Left cardiac atrium (tissue), 4 donors: ENCODE data around the gene SPI1. TPM values are rescaled to one million over a fixed set of nuclear protein-coding genes. Genes with fewer than 3 reads are reported as not detected.

Source experiments
- ATAC-seq, 2 donors: fragments of 200-7000 bp; cut with Tn5 transposase; one replicate each; pipeline ENCODE4 v1.9.1; 2020; ENCODE audit warnings: mild to moderate bottlenecking in 2 of 2, moderate library complexity in 2 of 2
- DNase-seq: peaks from one replicate; pipeline ENCODE4 v3.0.0-alpha.2; 2020
- intact Hi-C, 2 donors: fragments of 100-400 bp; cut with DNase I; formaldehyde crosslinking; loops; one replicate each; pipeline versions ENCODE4 v1.14.1 to v1.15.1; 2022 to 2023
- total RNA-seq, 2 donors: library from RNA; stranded (reverse); fragmentation: NEBNext Ultra II Directional; extraction: Animal tissue kit (Norgen Biotek cat#: 25700); gene quantifications; one replicate each; pipeline ENCODE4 v1.2.1, GENCODE V29; 2021
- donor health status: DM: no; HTN: yes; CAD: no.
- donor health status: DM: no; HTN: yes; CAD: no; lungs with severe emphysema.
- donor health status: DM: yes; HTN: yes; CAD: no.
- donor health status: Dilated cardiomyopathy.

Gene SPI1
- total RNA-seq, 2 donors from 2014 or later = 19.5 to 31.4 TPM

DNA sequence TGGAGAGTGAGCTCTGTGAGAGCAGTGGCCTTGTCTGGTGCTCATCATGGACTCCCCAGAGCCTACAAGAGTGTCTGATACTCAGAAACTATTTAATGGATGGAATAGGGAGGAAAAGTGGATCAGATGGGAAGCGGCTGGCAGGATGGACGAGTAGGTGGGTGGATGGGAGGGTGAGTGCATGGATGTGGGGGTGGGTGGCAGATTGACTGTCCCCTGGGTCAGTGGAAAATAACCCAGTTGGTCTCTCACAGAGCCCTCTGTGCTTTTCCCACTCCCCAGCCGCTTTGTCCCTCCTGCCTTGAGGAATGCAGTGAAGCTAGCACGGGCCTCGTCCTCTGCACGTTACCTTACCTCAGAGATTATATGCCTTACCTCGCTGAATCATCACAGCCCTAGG lies 5.9 kb downstream of the SPI1 start:
- ATAC-seq (no peak), DNase-seq (no peak)
- intact Hi-C loops = loop anchor here (10.0 kb wide), 2 partner anchors 242 to 472 kb away; partner anchors contain the start of gene NUP160 (in 1 of the 2)

DNA sequence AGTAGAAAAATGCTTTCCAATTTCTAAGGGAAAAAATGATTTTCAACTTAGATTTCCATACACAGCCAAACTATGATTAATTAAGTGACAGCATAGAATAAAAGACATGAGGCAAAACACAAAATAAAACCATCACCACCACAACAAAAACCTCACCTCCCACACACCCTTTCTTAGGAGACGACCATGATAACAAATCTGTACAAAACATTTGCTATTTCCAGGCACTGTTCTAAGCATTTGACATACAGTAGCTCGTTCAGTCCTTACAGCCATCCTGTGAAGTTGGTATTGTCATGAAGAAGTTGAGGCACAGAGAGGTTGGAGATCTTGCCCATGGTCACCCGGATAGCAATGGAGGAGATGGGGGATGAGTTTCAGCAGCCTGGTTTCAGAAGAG lies 8.7 kb downstream of the SPI1 start:
- no peak for DNase-seq
- ATAC-seq = no peak
- intact Hi-C loops = loop anchor here (10.0 kb wide), 2 partner anchors 245 to 475 kb away; partner anchors contain the start of gene NUP160 (in 1 of the 2)

DNA sequence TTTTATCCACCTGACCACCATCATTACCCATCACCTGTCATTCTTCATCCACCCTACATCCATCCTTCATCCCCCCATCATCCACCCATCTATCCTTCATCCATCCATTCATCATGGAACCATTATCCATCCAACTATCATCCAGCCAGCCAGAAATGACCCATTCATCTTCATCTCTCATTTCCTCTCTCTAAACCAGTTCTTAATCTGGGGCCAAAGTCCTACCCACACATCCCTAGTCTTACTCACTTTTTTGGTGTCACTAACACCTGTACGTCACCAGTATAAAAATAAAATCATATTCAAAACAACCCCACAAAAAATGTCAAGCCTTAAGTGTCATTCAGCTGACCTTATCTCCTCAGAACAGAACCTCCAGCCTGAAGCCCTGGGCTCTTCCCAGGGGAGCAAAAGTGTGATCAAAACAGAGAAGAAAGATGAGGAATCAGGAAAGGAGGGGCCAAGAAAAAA lies 12.3 kb downstream of the SPI1 start:
- ATAC-seq = no peak
- intact Hi-C loops = no loop called here
- DNase-seq = no peak

DNA sequence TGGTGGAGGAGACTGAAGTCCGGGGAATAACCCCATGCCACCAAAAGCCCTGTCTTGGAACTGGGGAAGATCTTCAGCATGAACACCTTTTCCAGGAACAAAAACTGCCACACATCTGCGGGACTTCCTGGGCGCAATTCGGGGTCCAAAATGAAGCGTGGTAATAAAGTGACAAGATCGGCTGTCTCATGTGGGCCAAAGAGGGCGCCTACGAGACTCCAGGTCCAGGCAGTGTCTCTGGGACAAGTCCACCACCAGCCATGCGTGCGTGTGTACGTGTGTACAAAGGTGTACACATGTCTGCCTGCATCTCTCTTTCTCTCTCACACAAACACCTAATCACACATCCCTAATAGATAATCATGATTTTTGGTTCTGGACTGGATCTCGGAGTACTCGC lies 16.9 kb downstream of the SPI1 start:
- intact Hi-C loops = no loop called here
- DNase-seq (no peak), ATAC-seq (no peak)

DNA sequence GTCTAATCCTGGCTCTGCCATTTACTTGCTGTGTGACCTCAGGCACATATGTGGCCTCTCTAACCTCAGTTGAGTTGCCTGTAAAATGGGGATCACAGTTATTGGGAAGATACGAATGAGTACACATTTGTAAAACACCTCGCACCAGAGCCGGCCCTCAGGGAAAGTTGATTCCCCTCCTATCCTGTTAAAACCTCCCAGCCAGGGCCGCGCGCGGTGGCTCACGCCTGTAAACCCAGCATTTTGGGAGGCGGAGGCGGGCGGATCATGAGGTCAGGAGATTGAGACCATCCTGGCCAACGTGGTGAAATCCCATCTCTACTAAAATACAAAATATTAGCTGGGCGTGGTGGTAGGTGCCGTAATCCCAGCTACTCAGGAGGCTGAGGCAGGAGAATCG lies 18.0 kb downstream of the SPI1 start:
- ATAC-seq = no peak
- no peak for DNase-seq
- intact Hi-C loops = no loop called here

DNA sequence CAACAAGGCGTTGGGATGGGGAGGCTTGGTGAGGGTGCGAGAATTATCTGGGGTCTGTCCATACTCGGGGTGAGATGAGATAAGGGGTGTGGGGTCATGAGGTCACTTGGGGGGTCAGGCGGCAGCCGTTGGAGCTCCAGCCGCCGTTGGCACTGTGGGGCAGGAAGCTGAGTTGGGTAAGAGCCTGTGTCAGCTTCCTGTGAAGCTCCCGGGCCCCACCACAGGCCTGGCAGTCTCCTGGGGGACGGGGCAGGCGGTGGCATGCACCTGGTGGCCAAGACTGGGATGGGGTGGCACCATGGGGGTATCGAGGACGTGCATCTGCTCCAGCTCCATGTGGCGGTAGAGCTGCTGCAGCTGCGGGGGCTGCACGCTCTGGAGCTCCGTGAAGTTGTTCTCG lies 18.8 kb downstream of the SPI1 start:
- no peak for ATAC-seq
- no peak for DNase-seq
- intact Hi-C loops = loop anchor here (10.0 kb wide), 2 partner anchors 95 to 465 kb away; no protein-coding TSS in a partner anchor

DNA sequence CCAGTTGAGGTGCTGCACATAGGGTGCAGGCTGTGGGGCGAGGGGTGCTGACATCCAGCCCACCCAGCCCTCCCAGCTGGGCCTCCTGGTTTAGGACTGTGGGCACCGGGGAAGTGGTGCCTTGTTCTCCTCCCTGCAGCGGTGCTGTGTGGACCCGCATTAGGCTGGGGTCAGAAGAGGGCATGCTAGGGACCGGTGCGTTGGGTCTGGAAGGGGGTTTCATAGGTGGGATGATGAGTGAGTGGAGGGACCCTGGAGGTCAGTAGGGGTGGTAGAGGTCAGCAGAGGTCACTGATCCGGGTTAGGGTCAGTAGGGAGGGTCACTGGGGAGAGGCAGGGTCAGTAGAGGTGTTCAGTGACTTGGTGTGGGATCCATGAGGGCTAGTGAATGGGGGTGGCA lies 19.2 kb downstream of the SPI1 start:
- intact Hi-C loops = loop anchor here (10.0 kb wide), 2 partner anchors 94 to 464 kb away; no protein-coding TSS in a partner anchor
- no peak for DNase-seq
- ATAC-seq = no peak

DNA sequence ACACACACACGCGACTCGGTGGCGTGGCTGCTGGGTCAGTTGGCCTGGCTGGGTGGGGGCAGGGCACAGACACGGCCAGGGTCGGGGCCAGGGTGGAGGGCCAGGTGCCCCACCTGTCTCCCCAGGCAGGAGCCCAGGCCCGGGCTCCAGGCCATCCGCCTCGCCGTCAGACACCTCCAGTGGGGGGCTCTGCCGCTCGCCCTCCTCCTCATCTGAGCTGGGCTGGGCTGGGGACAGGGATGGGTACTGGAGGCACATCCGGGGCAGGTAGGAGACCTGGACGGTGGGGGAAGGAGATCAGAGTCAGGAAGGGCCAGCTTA lies 19.7 kb downstream of the SPI1 start:
- intact Hi-C loops = loop anchor here (10.0 kb wide), 2 partner anchors 94 to 464 kb away; no protein-coding TSS in a partner anchor
- DNase-seq (no peak), ATAC-seq (no peak)

GRCh38 chr11:47357985-47358730 lies 20.2 kb downstream of the SPI1 start:
- no peak for DNase-seq
- intact Hi-C loops = loop anchor here (10.0 kb wide), 2 partner anchors 93 to 463 kb away; no protein-coding TSS in a partner anchor
- ATAC-seq = no peak

DNA sequence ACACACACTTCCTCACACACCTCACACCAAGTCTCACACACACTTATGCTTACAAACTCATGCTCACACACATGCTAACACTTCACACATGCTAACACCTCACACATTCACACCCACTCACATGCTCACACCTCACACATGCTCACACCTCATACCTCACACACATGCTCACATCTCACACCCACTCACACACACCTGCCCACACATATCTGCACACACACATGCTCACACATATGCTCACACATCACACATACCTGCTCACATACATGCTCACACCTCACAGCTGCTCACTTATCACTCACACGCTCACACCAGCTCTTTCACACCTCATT lies 21.4 kb downstream of the SPI1 start:
- DNase-seq (no peak), ATAC-seq (no peak)
- intact Hi-C loops = loop anchor here (10.0 kb wide), 2 partner anchors 92 to 462 kb away; no protein-coding TSS in a partner anchor

GRCh38 chr11:47356129-47356997 lies 22.0 kb downstream of the SPI1 start:
- intact Hi-C loops = loop anchor here (10.0 kb wide), 2 partner anchors 92 to 462 kb away; no protein-coding TSS in a partner anchor
- ATAC-seq (no peak), DNase-seq (no peak)

- ATAC-seq (peak; percentile 56 to 63), DNase-seq (peak; percentile 95)
- intact Hi-C loops = loop anchor here (1.0 to 10.0 kb wide), 3 partner anchors 91 to 461 kb away; no protein-coding TSS in a partner anchor
Observed at GRCh38 chr11:47355283-47356128, 22.8 kb downstream of the SPI1 start.

GRCh38 chr11:47354913-47355282 lies 23.4 kb downstream of the SPI1 start:
- ATAC-seq (peak in 1 of 2 donors; percentile 9), DNase-seq (no peak)
- intact Hi-C loops = loop anchor here (1.0 to 10.0 kb wide), 5 partner anchors 83 to 460 kb away; partner anchors contain the start of gene MADD (in 1 of the 2)

DNA sequence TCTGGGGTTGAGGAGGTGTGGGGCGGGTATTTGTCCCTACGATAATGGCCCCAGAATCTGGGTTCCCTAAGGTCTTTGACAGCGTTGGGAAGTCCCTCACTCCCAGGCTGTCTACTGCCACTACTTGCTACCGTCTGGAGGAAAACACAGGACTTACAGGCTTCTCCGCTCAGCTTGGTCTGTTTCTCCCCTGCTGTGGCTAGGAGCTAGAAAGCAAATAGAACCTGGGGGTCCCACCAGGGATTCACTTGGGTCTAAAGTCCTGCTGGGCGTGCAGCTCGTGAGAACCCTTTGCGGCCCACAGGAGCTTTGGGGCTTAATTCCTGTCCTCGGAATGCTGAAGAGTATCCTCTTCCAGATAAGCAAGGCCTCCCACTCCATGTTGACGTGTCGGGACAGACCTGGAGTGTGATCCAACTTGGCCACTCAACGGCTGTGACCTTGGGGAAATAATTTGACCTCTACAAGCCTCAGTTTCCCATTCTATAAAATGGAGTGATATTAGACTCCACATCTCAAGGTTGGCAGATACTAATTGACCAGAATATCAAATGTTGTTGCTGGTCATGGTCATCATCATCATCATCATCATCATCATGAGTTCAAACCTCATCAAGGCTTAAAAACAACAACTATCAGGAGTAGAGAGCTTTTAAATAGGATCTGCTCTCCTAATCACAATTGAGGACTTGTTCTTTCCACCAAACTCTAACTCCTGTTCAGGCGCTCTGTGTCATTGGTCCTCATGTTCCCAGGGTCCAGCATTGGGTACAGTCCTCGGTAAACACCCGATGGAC lies 24.2 kb downstream of the SPI1 start:
- no peak for DNase-seq
- intact Hi-C loops = loop anchor here (5.0 to 10.0 kb wide), 4 partner anchors 82 to 459 kb away; partner anchors contain the start of gene MADD (in 1 of the 2)

GRCh38 chr11:47352556-47352955 lies 25.8 kb downstream of the SPI1 start, which contains the start of gene MYBPC3:
TSS of gene MYBPC3 (minus strand) at chr11:47352702. CDS start at chr11:47352647, 55 bp downstream.
- no peak for DNase-seq
- peak; percentile 56 to 57 for ATAC-seq
- intact Hi-C loops = loop anchor here (5.0 to 10.0 kb wide), 4 partner anchors 80 to 458 kb away; partner anchors contain the start of gene MADD (in 1 of the 2)

More for the DNA sequence above, 24.2 kb downstream of the SPI1 start:
- no peak for ATAC-seq

- DNase-seq = peak; percentile 69
- ATAC-seq = peak; percentile 52 to 63
- intact Hi-C loops = loop anchor here (5.0 to 10.0 kb wide), 4 partner anchors 79 to 457 kb away; partner anchors contain the start of gene MADD (in 1 of the 2)
Observed at GRCh38 chr11:47351156-47352126, 26.9 kb downstream of the SPI1 start.
